Ishikawa (cell line): ENCODE data around the gene HSPBAP1.

Source experiments
- CEBPB ChIP-seq: IDR thresholded peaks from 2 replicates; pipeline ENCODE4 v1.6.1; 2012
- CREB1 ChIP-seq: IDR thresholded peaks from 2 replicates; pipeline ENCODE4 v1.6.1; 2012; ENCODE audit warnings: low read depth
- EGR1 ChIP-seq: IDR thresholded peaks from 2 replicates; pipeline ENCODE4 v1.6.1; 2012
- EP300 ChIP-seq: IDR thresholded peaks from 2 replicates; pipeline ENCODE4 v1.6.1; 2012; ENCODE audit warnings: borderline replicate concordance
- FOXM1 ChIP-seq: IDR thresholded peaks from 2 replicates; pipeline ENCODE4 v1.6.1; 2012; ENCODE audit warnings: low read depth, borderline replicate concordance
- MAX ChIP-seq: IDR thresholded peaks from 2 replicates; pipeline ENCODE4 v1.6.1; 2012
- NFIC ChIP-seq: IDR thresholded peaks from 2 replicates; pipeline ENCODE4 v1.6.1; 2012
- RAD21 ChIP-seq: IDR thresholded peaks from 2 replicates; pipeline ENCODE4 v1.6.1; 2012; ENCODE audit warnings: low read depth
- REST ChIP-seq: IDR thresholded peaks from 2 replicates; pipeline ENCODE4 v1.6.1; 2012; ENCODE audit warnings: low read depth, mild to moderate bottlenecking
- TAF1 ChIP-seq: IDR thresholded peaks from 2 replicates; pipeline ENCODE4 v1.6.1; 2012; ENCODE audit warnings: low read depth, mild to moderate bottlenecking
- TCF12 ChIP-seq: IDR thresholded peaks from 2 replicates; pipeline ENCODE4 v1.6.1; 2012; ENCODE audit warnings: low read depth
- TEAD4 ChIP-seq: IDR thresholded peaks from 2 replicates; pipeline ENCODE4 v1.6.1; 2012
- USF1 ChIP-seq: IDR thresholded peaks from 2 replicates; pipeline ENCODE4 v1.6.1; 2012
- YY1 ChIP-seq: IDR thresholded peaks from 2 replicates; pipeline ENCODE4 v1.6.1; 2012; ENCODE audit warnings: low read depth
- ZBTB7A ChIP-seq: IDR thresholded peaks from 2 replicates; pipeline ENCODE4 v1.6.1; 2012; ENCODE audit warnings: low read depth

Gene HSPBAP1

GRCh38 chr3:122727766-122728165, 65.9 kb downstream of the HSPBAP1 start:
- TF ChIP-seq ZBTB7A (no peak), EGR1 (no peak), USF1 (no peak), FOXM1 (no peak), MAX (no peak), TEAD4 (no peak), CREB1 (no peak), REST (no peak), YY1 (no peak), TCF12 (no peak), TAF1 (no peak), RAD21 (no peak)

- no peak for TF ChIP-seq TCF12
Measured at GRCh38 chr3:122727294-122727693, 66.3 kb downstream of the HSPBAP1 start.

- no peak for TF ChIP-seq TEAD4
Measured at GRCh38 chr3:122725106-122725505, 68.5 kb downstream of the HSPBAP1 start.

GRCh38 chr3:122719273-122719921, 74.2 kb downstream of the HSPBAP1 start:
- no peak for TF ChIP-seq NFIC
- no peak for TF ChIP-seq EP300
- TF ChIP-seq TCF12, result no peak
- TF ChIP-seq ZBTB7A, result no peak
- no peak for TF ChIP-seq RAD21
- no peak for TF ChIP-seq TEAD4
- TF ChIP-seq REST, result no peak

GRCh38 chr3:122716667-122717066, 77.0 kb downstream of the HSPBAP1 start:
- no peak for TF ChIP-seq TEAD4
- no peak for TF ChIP-seq YY1
- TF ChIP-seq CEBPB, result no peak
- TF ChIP-seq ZBTB7A, result no peak
- TF ChIP-seq NFIC, result no peak
- TF ChIP-seq RAD21, result no peak
- no peak for TF ChIP-seq EP300
- no peak for TF ChIP-seq EGR1

GRCh38 chr3:122714273-122714672, 79.4 kb downstream of the HSPBAP1 start:
- no peak for TF ChIP-seq CREB1
- TF ChIP-seq EGR1, result no peak
- no peak for TF ChIP-seq YY1
- TF ChIP-seq CEBPB, result no peak
- TF ChIP-seq ZBTB7A, result no peak
- TF ChIP-seq TEAD4, result no peak
- no peak for TF ChIP-seq EP300
- TF ChIP-seq MAX, result no peak
- no peak for TF ChIP-seq TAF1
- no peak for TF ChIP-seq TCF12
- no peak for TF ChIP-seq FOXM1
- no peak for TF ChIP-seq REST
